ENCODE measurements around the gene OSBPL9. TPM values are rescaled to one million over a fixed set of nuclear protein-coding genes. Genes with fewer than 3 reads are reported as not detected.

OSBPL9 gene
- total and polyA plus RNA-seq, 9 of the 15 experiments (the other 6 are each of a cell fraction or from before 2014, with no cell fraction given): 43.9 to 217 (median 170) TPM

DNA sequence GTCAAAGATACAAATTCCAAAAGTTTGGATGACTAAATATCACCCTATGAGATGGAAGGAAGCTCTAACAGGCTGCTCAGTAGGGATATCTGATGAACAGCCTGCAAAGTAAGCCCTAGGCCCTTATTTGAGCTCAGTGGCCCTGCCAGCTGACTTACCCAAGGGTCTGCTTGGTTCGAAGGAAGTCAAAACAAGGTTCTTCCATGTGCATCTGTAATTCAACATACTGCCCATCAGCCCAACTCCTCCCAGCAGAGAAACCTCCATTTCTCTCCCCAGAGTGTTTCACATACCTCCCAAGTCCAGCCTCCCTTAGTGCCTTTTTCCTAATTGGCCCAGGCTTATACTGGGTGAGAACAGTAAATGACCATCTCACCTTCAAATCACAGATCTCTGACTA, 175.0 kb downstream of the OSBPL9 start:
- Histone ChIP-seq H3K27ac (ENCODE audit: extremely low read depth, low read depth, low read length) (no peak overlapping the region), H3K36me3 (ENCODE audit: control insufficient read depth, insufficient read depth, low read length) (peaks cover 92% of the 10 kb centered on the region), H3K9me1 (ENCODE audit: control insufficient read depth, insufficient read depth, low read length) (no peaks in the 10 kb centered on the region), H3K27me3 (ENCODE audit: control insufficient read depth in 2 of 2, insufficient read depth in 2 of 2, low read length in 2 of 2) (no peaks in the 10 kb centered on the region), H2AFZ (ENCODE audit: low read depth, low read length) (no peak overlapping the region), H3K9ac (ENCODE audit: insufficient read depth in 1 of 2, low read depth in 2 of 2, low read length in 2 of 2) (no peak overlapping the region), H3K4me1 (replicated peaks in 1 of 2; ENCODE audit: control insufficient read depth in 2 of 2, insufficient read depth in 2 of 2, low read length in 2 of 2) (no peaks in the 10 kb centered on the region), H3K4me2 (ENCODE audit: insufficient read depth, low read length) (no peak overlapping the region), H4K20me1 (replicated peaks; ENCODE audit: control insufficient read depth, insufficient read depth, low read length) (no peaks in the 10 kb centered on the region), H3K79me2 (ENCODE audit: control insufficient read depth, insufficient read depth, low read length) (no peaks in the 10 kb centered on the region), H3K9me3 (replicated peaks; ENCODE audit: control insufficient read depth, insufficient read depth, low read depth, low read length) (no peaks in the 10 kb centered on the region), H3K4me3 (no peak overlapping the region)
- in situ Hi-C loops (cut with MboI) (no loop called here), intact Hi-C loops (cut with micrococcal nuclease) (loop anchor here (10.0 kb wide), 1 partner anchor 213 kb away; no protein-coding TSS in a partner anchor)
- no peak for TF ChIP-seq IRF2 (CRISPR knock-in tag; IDR thresholded peaks at IDR 0.05)
- TF ChIP-seq ZNF668 (CRISPR knock-in tag; IDR thresholded peaks at IDR 0.05): no peak
- peak; percentile 6; the same call in 1 of the 2 replicates for TF ChIP-seq POLR2A (conservative IDR thresholded peaks at IDR 0.05)
- TF ChIP-seq WHSC1 (IDR thresholded peaks at IDR 0.05; ENCODE audit: low read length): no peak
- TF ChIP-seq ZNF583 (CRISPR knock-in tag; IDR thresholded peaks at IDR 0.05): no peak
- DNase-seq (ENCODE audit: extremely low read depth in 1 of 4, low spot score in 3 of 4): no peak
- ATAC-seq: peak; percentile 11
- ChIA-PET POLR2A (interaction anchor here (0.6 to 1.1 kb wide), 4 partner anchors 12 to 573 kb away, joined by 3 to 5 read pairs (median 4); no protein-coding TSS in a partner anchor), CTCF (ENCODE audit: low intra/inter-chr PET ratio) (no interaction called here)
- 87% methylated on average over 1 of the region's 1 CpG for WGBS (ENCODE audit: insufficient coverage, low coverage, missing lambda C conversion rate)
- no peak for FAIRE-seq
- no TSS peak for BruUV-seq (replicated peaks)

- POLR2A ChIA-PET: interaction anchor here (0.5 kb wide), 1 partner anchor 677 kb away, joined by 3 read pairs; no protein-coding TSS in a partner anchor
- no TSS peak for BruUV-seq (replicated peaks)
- TF ChIP-seq RREB1 (CRISPR knock-in tag; IDR thresholded peaks at IDR 0.05) (no peak), MCM7 (IDR thresholded peaks at IDR 0.05) (no peak), SMARCA5 (IDR thresholded peaks at IDR 0.05) (no peak)
Measured at GRCh38 chr1:51792864-51793263, 176.0 kb downstream of the OSBPL9 start.

More at GRCh38 chr1:51792864-51793263, 176.0 kb downstream of the OSBPL9 start:
- Histone ChIP-seq H3K9me3 (replicated peaks; ENCODE audit: control insufficient read depth, insufficient read depth, low read depth, low read length) (no peaks in the 10 kb centered on the region), H3K4me2 (ENCODE audit: insufficient read depth, low read length) (no peak overlapping the region), H4K20me1 (replicated peaks; ENCODE audit: control insufficient read depth, insufficient read depth, low read length) (no peaks in the 10 kb centered on the region), H3K9me1 (ENCODE audit: control insufficient read depth, insufficient read depth, low read length) (no peaks in the 10 kb centered on the region), H3K36me3 (ENCODE audit: control insufficient read depth, insufficient read depth, low read length) (peaks cover 91% of the 10 kb centered on the region), H3K9ac (ENCODE audit: insufficient read depth in 1 of 2, low read depth in 2 of 2, low read length in 2 of 2) (no peak overlapping the region), H3K79me2 (ENCODE audit: control insufficient read depth, insufficient read depth, low read length) (no peaks in the 10 kb centered on the region), H3K27me3 (ENCODE audit: control insufficient read depth in 2 of 2, insufficient read depth in 2 of 2, low read length in 2 of 2) (no peaks in the 10 kb centered on the region), H3K27ac (ENCODE audit: extremely low read depth, low read depth, low read length) (no peak overlapping the region), H3K4me3 (no peak overlapping the region), H3K4me1 (replicated peaks in 1 of 2; ENCODE audit: control insufficient read depth in 2 of 2, insufficient read depth in 2 of 2, low read length in 2 of 2) (no peaks in the 10 kb centered on the region), H2AFZ (ENCODE audit: low read depth, low read length) (no peak overlapping the region)
- DNase-seq (ENCODE audit: extremely low read depth in 1 of 4, low spot score in 3 of 4): no peak
- intact Hi-C loops (cut with micrococcal nuclease): loop anchor here (10.0 kb wide), 1 partner anchor 212 kb away; no protein-coding TSS in a partner anchor
- no peak for FAIRE-seq
- CTCF ChIA-PET (ENCODE audit: low intra/inter-chr PET ratio): no interaction called here
- in situ Hi-C loops (cut with MboI): no loop called here
- WGBS (ENCODE audit: insufficient coverage, low coverage, missing lambda C conversion rate): 86% methylated on average over 1 of the region's 1 CpG
- peak; percentile 10; the same call in 2 of the 3 replicates for ATAC-seq
